ENCODE results near the gene PAMR1.
A peak's percentile ranks its signal among the peaks of the same experiment; 100 is the strongest.

The PAMR1 gene

GRCh38 chr11:35402751-35403660 is 122.4 kb downstream of the PAMR1 start:
- no peak for DNase-seq (ENCODE audit: low read depth)

DNA sequence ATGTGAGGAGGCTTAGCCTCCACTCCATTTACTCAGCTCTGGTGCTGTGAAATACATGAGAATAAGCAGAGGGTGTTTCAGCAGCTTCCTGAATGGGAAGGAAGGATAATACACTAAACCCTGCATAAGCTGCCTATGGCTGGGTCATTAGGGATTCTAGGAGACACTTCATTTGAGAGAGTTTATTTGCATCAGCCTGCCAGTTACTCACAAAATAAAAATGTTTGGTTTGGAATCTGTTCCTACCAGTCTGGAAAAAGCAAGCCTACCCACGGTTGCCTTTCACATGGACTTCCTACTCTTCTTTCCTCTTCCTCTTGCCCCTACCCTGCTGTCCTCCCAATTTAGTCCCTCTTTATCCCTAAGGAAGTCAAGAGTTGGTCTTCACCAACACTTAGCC is 126.5 kb downstream of the PAMR1 start:
- DNase-seq (ENCODE audit: low read depth), result no peak

DNA sequence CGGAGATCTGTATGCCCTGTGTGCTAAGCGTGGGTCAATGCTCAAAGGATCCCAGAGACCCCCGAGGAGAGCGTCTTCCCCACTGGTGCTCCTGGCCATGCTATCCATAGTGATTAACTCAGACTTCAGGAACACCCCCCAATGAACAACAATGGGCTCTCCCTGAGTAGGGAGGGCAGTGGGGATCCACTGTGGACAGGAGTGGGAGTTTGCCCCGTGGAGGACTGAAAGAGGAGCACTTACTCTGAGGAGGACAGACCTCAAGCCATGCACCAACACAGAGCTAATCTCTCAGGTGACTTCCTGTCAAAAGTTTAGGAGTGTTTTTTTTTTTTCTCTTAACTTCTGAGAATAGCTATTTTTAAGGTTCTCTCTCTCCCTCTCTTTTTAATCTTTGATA is 130.5 kb downstream of the PAMR1 start:
- no peak for DNase-seq (ENCODE audit: low read depth)

GRCh38 chr11:35393098-35393497 is 132.3 kb downstream of the PAMR1 start:
- no peak for DNase-seq (ENCODE audit: low read depth)

GRCh38 chr11:35391922-35392688 is 133.3 kb downstream of the PAMR1 start:
- DNase-seq (ENCODE audit: low read depth), result peak; percentile 85

GRCh38 chr11:35390737-35391682 is 134.4 kb downstream of the PAMR1 start:
- peak; percentile 89 for DNase-seq (ENCODE audit: low read depth)

DNA sequence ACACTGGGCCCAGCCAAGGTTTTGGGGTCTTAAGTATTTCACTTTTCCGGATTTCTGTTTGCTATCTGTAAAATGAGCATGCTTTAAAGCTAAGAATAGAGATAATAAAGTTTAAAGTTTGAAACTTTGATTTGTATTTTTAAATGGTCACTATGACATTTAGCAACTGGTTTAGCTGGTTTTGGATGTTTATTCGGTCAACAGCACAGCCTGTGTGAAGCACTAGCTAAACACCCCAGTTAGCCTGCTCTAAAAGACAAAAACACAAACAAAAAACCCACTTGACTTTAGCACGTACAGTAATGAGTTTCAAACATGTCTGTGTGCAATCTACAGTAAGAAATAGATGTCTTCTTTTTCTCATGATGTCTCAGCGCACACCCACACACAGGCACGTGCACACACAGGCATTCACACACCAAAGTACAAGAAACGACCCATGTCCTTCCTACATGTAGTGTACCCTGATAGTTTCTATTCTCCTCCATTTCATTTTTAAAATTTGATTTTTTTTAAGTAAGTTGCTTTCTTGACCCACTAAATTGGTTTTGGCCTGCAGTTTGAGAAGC is 135.4 kb downstream of the PAMR1 start:
- DNase-seq (ENCODE audit: low read depth), result no peak

DNA sequence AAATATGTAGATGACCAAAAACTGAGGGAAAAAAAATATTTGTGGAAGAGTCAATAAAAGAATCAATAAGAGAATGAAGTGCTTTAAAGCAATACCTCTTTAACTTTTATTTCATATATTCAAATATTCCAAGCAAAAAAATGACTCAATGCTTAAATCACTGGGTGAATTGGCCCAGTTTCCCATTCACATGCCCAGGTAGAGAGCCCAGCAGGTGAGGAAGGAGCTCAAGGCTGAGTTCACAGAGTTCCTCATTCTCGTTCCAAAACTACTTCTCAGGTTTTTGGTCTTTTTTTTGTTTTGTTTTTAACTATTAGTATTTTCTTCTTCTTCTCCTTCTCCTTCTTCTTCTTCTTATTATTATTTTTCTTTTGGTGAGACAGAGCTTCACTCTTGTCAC is 136.3 kb downstream of the PAMR1 start:
- DNase-seq (ENCODE audit: low read depth), result no peak

GRCh38 chr11:35388061-35388460 is 137.4 kb downstream of the PAMR1 start:
- no peak for DNase-seq (ENCODE audit: low read depth)

DNA sequence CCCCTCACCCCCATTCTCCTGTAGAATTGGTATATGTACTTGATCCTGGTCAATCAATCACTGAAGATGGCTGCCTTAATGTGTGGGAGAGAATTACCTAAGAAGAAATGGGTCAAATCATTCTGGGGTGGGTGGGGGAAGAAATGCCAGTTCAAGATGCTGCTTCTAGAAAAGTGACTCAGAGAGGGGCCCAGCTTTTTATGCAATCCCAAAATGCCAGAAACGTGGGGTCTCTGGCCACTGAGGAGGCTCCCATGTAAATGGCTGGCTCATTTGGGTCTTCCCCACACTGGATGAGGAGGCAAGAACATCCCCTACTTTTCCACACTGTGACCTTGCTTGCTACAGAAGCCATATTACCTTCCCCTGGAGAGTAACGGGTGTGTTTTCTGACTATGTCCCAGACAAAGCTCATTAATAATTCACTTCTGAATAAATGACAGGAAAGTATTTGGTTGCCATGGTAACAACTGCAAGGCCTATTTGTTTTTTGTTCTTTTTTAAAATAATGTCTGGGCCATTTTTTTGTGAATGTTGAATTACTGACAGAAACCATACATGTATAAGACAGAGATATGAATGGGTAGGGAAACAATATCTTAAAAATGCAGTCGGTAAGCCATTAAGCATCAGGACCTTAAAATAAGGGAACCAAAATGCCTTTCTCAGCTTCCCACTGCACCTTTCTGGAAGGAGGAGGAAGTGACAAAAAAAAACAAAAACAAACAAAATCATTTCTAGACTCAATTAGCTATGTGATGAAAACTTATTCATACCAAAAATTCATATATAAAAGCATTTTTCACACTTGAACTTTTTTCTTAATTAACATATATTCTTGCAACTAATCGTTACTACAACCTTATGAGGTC is 138.1 kb downstream of the PAMR1 start:
- DNase-seq (ENCODE audit: low read depth), result no peak

- DNase-seq (ENCODE audit: low read depth), result no peak
Observed at GRCh38 chr11:35383953-35384352, 141.5 kb downstream of the PAMR1 start.
